NCI-H1930 (cell line): ENCODE data around the gene C2CD4A.

Experiments
- DNase-seq, 2 experiments: peaks; one replicate each; lab custom pipeline; 2025; lab: John Stamatoyannopoulos, UW

The C2CD4A gene

GRCh38 chr15:62103431-62103830 lies 36.7 kb downstream of the C2CD4A start:
- no peak for DNase-seq

GRCh38 chr15:62104401-62104800 lies 37.6 kb downstream of the C2CD4A start:
- no peak for DNase-seq

- no peak for DNase-seq
Observed at GRCh38 chr15:62104846-62105245, 38.1 kb downstream of the C2CD4A start.

GRCh38 chr15:62105266-62105665 lies 38.5 kb downstream of the C2CD4A start:
- DNase-seq = no peak

- no peak for DNase-seq
Observed at GRCh38 chr15:62106096-62106495, 39.3 kb downstream of the C2CD4A start.

- DNase-seq = no peak
Observed at GRCh38 chr15:62107571-62108121, 40.9 kb downstream of the C2CD4A start.

- DNase-seq = no peak
Observed at GRCh38 chr15:62108411-62108810, 41.6 kb downstream of the C2CD4A start.

GRCh38 chr15:62109437-62109836 lies 42.7 kb downstream of the C2CD4A start:
- no peak for DNase-seq

GRCh38 chr15:62109982-62110851 lies 43.4 kb downstream of the C2CD4A start:
- no peak for DNase-seq

GRCh38 chr15:62112081-62112480 lies 45.3 kb downstream of the C2CD4A start:
- no peak for DNase-seq

GRCh38 chr15:62112616-62113593 lies 46.1 kb downstream of the C2CD4A start:
- DNase-seq = no peak

- DNase-seq = no peak
Observed at GRCh38 chr15:62115847-62116246, 49.1 kb downstream of the C2CD4A start.

- no peak for DNase-seq
Observed at GRCh38 chr15:62118520-62119226, 51.9 kb downstream of the C2CD4A start.

- DNase-seq = no peak
Observed at GRCh38 chr15:62119227-62119864, 52.6 kb downstream of the C2CD4A start.

- DNase-seq = no peak
Observed at GRCh38 chr15:62119874-62120273, 53.1 kb downstream of the C2CD4A start.
